Gastroesophageal sphincter (tissue), 3 donors: ENCODE results near the gene TMUB2.

Source experiments
- CTCF ChIP-seq, 4 experiments: fragments of 200-600 bp in 2 of 4; fragments of 450-650 bp in 2 of 4; sonication (generic) in 1 of 4; IDR thresholded peaks; one replicate each; pipeline ENCODE4 v1.5.1; 2017 to 2019; ENCODE audit warnings: antibody characterized with exemption in 4 of 4, mild to moderate bottlenecking in 2 of 4, moderate library complexity in 2 of 4
- POLR2A ChIP-seq, 2 donors: fragments of 450-650 bp; IDR thresholded peaks; one replicate each; pipeline ENCODE4 v1.6.1; 2017; ENCODE audit warnings: antibody characterized with exemption in 2 of 2, mild to moderate bottlenecking in 2 of 2, moderate library complexity in 1 of 2

GRCh38 chr17:44232061-44232460, 45.3 kb downstream of the TMUB2 start:
- TF ChIP-seq CTCF (IDR thresholded peaks at IDR 0.05) (no peak), POLR2A (IDR thresholded peaks at IDR 0.05) (no peak)
